ENCODE measurements around the gene NEURL1.
"Not testable (repeated sequence)": the region's sequence is repeated elsewhere in the genome, so short reads cannot be mapped to it uniquely, and the experiment has no call there.

NEURL1 gene

GRCh38 chr10:103463499-103463898 lies 30.0 kb upstream of the NEURL1 start:
- no peak for DNase-seq (ENCODE audit: low spot score)

- DNase-seq (ENCODE audit: low spot score) = no peak
These were observed 27.9 kb upstream of the NEURL1 start for GRCh38 chr10:103465411-103466179.

GRCh38 chr10:103466734-103467133 lies 26.8 kb upstream of the NEURL1 start:
- DNase-seq (ENCODE audit: low spot score) = no peak

GRCh38 chr10:103467406-103467805 lies 26.1 kb upstream of the NEURL1 start:
- DNase-seq (ENCODE audit: low spot score) = no peak

GRCh38 chr10:103469201-103469600 lies 24.3 kb upstream of the NEURL1 start:
- DNase-seq (ENCODE audit: low spot score) = no peak

- DNase-seq (ENCODE audit: low spot score) = no peak
These were observed 22.5 kb upstream of the NEURL1 start for GRCh38 chr10:103470761-103471653.

GRCh38 chr10:103472005-103472404 lies 21.5 kb upstream of the NEURL1 start:
- no peak for DNase-seq (ENCODE audit: low spot score)

- DNase-seq (ENCODE audit: low spot score) = no peak
These were observed 20.2 kb upstream of the NEURL1 start for GRCh38 chr10:103473261-103473671.

GRCh38 chr10:103474077-103474476 lies 19.4 kb upstream of the NEURL1 start:
- DNase-seq (ENCODE audit: low spot score) = no peak

- no peak for DNase-seq (ENCODE audit: low spot score)
These were observed 18.1 kb upstream of the NEURL1 start for GRCh38 chr10:103475437-103475836.

- no peak for DNase-seq (ENCODE audit: low spot score)
These were observed 17.3 kb upstream of the NEURL1 start for GRCh38 chr10:103476046-103476768.

- DNase-seq (ENCODE audit: low spot score) = no peak
These were observed 14.8 kb upstream of the NEURL1 start for GRCh38 chr10:103478671-103479070.

- no peak for DNase-seq (ENCODE audit: low spot score)
These were observed 14.4 kb upstream of the NEURL1 start, which contains the start of gene CALHM3 for GRCh38 chr10:103479135-103479534. CALHM3 (minus strand) TSS chr10:103479240; CDS start chr10:103479032, 208 bp downstream.

GRCh38 chr10:103480521-103480920 lies 13.0 kb upstream of the NEURL1 start:
- no peak for DNase-seq (ENCODE audit: low spot score)

GRCh38 chr10:103481974-103482531 lies 11.5 kb upstream of the NEURL1 start:
- DNase-seq (ENCODE audit: low spot score) = peak; percentile 75

- not testable (repeated sequence) for DNase-seq (ENCODE audit: low spot score)
These were observed 6.7 kb upstream of the NEURL1 start for GRCh38 chr10:103486635-103487409.

- DNase-seq (ENCODE audit: low spot score) = no peak
These were observed 6.1 kb upstream of the NEURL1 start for GRCh38 chr10:103487410-103487708.

GRCh38 chr10:103490986-103491314 lies 2.6 kb upstream of the NEURL1 start:
- no peak for DNase-seq (ENCODE audit: low spot score)

- peak; percentile 13 for DNase-seq (ENCODE audit: low spot score)
These were observed 1.7 kb upstream of the NEURL1 start for GRCh38 chr10:103491729-103492364.

GRCh38 chr10:103492655-103493261 lies 747 bp upstream of the NEURL1 start:
- no peak for DNase-seq (ENCODE audit: low spot score)
